Glutamatergic neuron (in vitro differentiated cells): Measurements from ENCODE around the gene IRAK1. TPM values are rescaled to one million over a fixed set of nuclear protein-coding genes. Genes with fewer than 3 reads are reported as not detected.

Experiments
- DNase-seq: peaks from one replicate; pipeline ENCODE4 v3.0.0; 2022
- H3K27ac Mint-ChIP-seq: one replicate; pipeline ENCODE4 v1.8.0; 2020; ENCODE audit warnings: mild to moderate bottlenecking, mixed read lengths, inconsistent platforms; ENCODE audit not compliant: unreplicated experiment
- H3K27me3 Mint-ChIP-seq: one replicate; pipeline ENCODE4 v1.8.0; 2020; ENCODE audit warnings: mild to moderate bottlenecking, moderate library complexity, mixed read lengths, inconsistent platforms; ENCODE audit not compliant: unreplicated experiment
- H3K36me3 Mint-ChIP-seq: one replicate; pipeline ENCODE4 v1.8.0; 2020; ENCODE audit warnings: mild to moderate bottlenecking, mixed read lengths, inconsistent platforms; ENCODE audit not compliant: unreplicated experiment
- H3K4me1 Mint-ChIP-seq: one replicate; pipeline ENCODE4 v1.8.0; 2020; ENCODE audit warnings: mild to moderate bottlenecking, low read depth, mixed read lengths, inconsistent platforms; ENCODE audit not compliant: unreplicated experiment
- H3K4me3 Mint-ChIP-seq: one replicate; pipeline ENCODE4 v1.8.0; 2020; ENCODE audit warnings: mild to moderate bottlenecking, mixed read lengths, inconsistent platforms; ENCODE audit not compliant: unreplicated experiment
- H3K9me3 Mint-ChIP-seq: one replicate; pipeline ENCODE4 v1.8.0; 2020; ENCODE audit warnings: mild to moderate bottlenecking, moderate library complexity, mixed read lengths, inconsistent platforms; ENCODE audit not compliant: unreplicated experiment
- CTCF ChIP-seq: fragments of 200-600 bp; sonication (generic); IDR thresholded peaks from one replicate; pipeline ENCODE4 v1.5.0; 2021; ENCODE audit not compliant: partially characterized antibody, unreplicated experiment
- total RNA-seq: library from RNA; stranded (reverse); fragmentation: NEBNext Ultra II Directional; extraction: Animal tissue kit (Norgen Biotek cat#: 25700); gene quantifications from one replicate; pipeline ENCODE4 v1.2.1, GENCODE V29; 2021; ENCODE audit not compliant: unreplicated experiment

Gene IRAK1
- total RNA-seq, 1 donor from 2014 or later, result 60.3 TPM

- Mint-ChIP-seq H3K27me3 (peaks cover 3% of the 10 kb centered on the region), H3K27ac (no peak overlapping the region), H3K36me3 (no peaks in the 10 kb centered on the region), H3K4me1 (peaks cover 3% of the 10 kb centered on the region), H3K9me3 (no peaks in the 10 kb centered on the region), H3K4me3 (no peak overlapping the region)
- TF ChIP-seq CTCF, result no peak
- DNase-seq, result no peak
Measured at GRCh38 chrX:154017766-154018517, 1.8 kb downstream of the IRAK1 start.

DNA sequence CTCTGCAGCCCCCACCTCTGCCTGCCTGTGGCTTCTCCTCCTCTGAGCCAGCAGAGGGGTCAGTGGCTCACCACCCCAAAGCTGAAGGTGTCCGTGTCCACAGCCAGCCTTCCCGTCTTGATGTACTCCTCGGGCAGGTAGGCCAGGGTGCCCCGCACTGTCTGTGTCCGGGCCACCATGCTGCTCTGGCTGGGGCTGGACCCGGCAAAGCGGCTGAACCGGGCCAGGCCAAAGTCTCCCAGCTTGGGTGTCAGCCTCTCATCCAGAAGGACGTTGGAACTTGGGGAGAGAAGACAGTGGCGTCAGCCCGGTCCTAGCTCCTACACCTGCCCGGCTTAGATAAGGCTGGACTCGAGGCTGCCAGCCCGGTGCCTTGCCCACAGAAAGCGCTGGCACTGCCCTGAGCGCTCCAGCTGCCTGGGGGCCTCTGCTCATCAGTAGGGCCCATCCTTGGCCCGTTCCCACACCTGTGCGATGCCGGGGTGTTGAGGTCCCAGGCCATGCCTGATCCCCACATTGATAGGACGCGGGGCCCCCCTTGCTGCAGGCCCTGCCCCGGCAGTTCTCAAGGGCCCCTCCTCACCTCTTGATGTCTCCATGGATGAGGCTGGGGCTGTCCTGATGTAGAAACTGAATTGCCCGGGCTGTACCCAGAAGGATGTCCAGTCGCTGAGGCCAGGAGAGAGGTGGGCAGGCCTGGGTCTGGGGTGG, 3.2 kb downstream of the IRAK1 start:
- Mint-ChIP-seq H3K4me1 (no peaks in the 10 kb centered on the region), H3K27ac (no peak overlapping the region), H3K4me3 (no peak overlapping the region), H3K27me3 (peaks cover 3% of the 10 kb centered on the region), H3K36me3 (no peaks in the 10 kb centered on the region), H3K9me3 (no peaks in the 10 kb centered on the region)
- TF ChIP-seq CTCF, result no peak
- DNase-seq, result no peak

- Mint-ChIP-seq H3K9me3 (no peaks in the 10 kb centered on the region), H3K4me1 (no peaks in the 10 kb centered on the region), H3K36me3 (no peaks in the 10 kb centered on the region), H3K4me3 (no peak overlapping the region), H3K27ac (no peak overlapping the region), H3K27me3 (peaks cover 3% of the 10 kb centered on the region)
- DNase-seq, result no peak
- no peak for TF ChIP-seq CTCF
Measured at GRCh38 chrX:154015581-154016264, 4.0 kb downstream of the IRAK1 start.

- H3K27ac Mint-ChIP-seq, result no peak overlapping the region
- no peak for DNase-seq
- no peak for TF ChIP-seq CTCF
- no peaks in the 10 kb centered on the region for H3K27me3 Mint-ChIP-seq
- H3K4me1 Mint-ChIP-seq, result no peaks in the 10 kb centered on the region
- no peaks in the 10 kb centered on the region for H3K36me3 Mint-ChIP-seq
- no peak overlapping the region for H3K4me3 Mint-ChIP-seq
- H3K9me3 Mint-ChIP-seq, result no peaks in the 10 kb centered on the region
Measured at GRCh38 chrX:154014429-154015380, 5.0 kb downstream of the IRAK1 start.
